PFSK-1 (cell line): ENCODE data around the gene YIF1A.

ENCODE experiments used
- FOXP2 ChIP-seq: optimal IDR thresholded peaks from 2 replicates; pipeline ENCODE3; 2011; ENCODE audit warnings: borderline replicate concordance, control low read depth, inconsistent platforms; ENCODE audit not compliant: insufficient read depth; ENCODE audit errors: extremely low read length, extremely low read depth
- POLR2AphosphoS5 ChIP-seq: IDR thresholded peaks from 2 replicates; pipeline ENCODE4 v1.6.1; 2012; ENCODE audit warnings: low read depth, mild to moderate bottlenecking, control low read depth, low read length, moderate library complexity
- REST ChIP-seq, 2 experiments: IDR thresholded peaks; 2 replicates each; pipeline versions ENCODE4 v1.6.1 to v1.8.0; 2011 to 2012; ENCODE audit warnings: low read depth in 2 of 2, low read length in 2 of 2, control low read depth in 1 of 2, inconsistent platforms in 1 of 2, mild to moderate bottlenecking in 1 of 2, moderate library complexity in 1 of 2; ENCODE audit not compliant: insufficient read depth in 1 of 2
- SIN3A ChIP-seq: IDR thresholded peaks from 2 replicates; pipeline ENCODE4 v1.6.1; 2012; ENCODE audit warnings: mild to moderate bottlenecking, low read length, moderate library complexity, borderline replicate concordance; ENCODE audit not compliant: insufficient read depth
- TAF1 ChIP-seq: IDR thresholded peaks from 2 replicates; pipeline ENCODE4 v1.6.1; 2012; ENCODE audit warnings: low read length, control low read depth, borderline replicate concordance; ENCODE audit not compliant: insufficient read depth

The YIF1A gene

GRCh38 chr11:66289548-66290329 is 796 bp upstream of the YIF1A start:
- no peak for TF ChIP-seq TAF1
- no peak for TF ChIP-seq FOXP2
- TF ChIP-seq POLR2AphosphoS5, result no peak
- TF ChIP-seq SIN3A, result peak; percentile 100
- peak; percentile 96 for TF ChIP-seq REST (IDR thresholded peaks at IDR 0.05; ENCODE audit: insufficient read depth in 1 of 2, low read depth in 2 of 2, low read length in 2 of 2)

GRCh38 chr11:66287889-66288670 is 863 bp downstream of the YIF1A start:
- TF ChIP-seq SIN3A, result no peak
- TF ChIP-seq REST (IDR thresholded peaks at IDR 0.05; ENCODE audit: insufficient read depth in 1 of 2, low read depth in 2 of 2, low read length in 2 of 2), result no peak

- TF ChIP-seq REST (IDR thresholded peaks at IDR 0.05; ENCODE audit: insufficient read depth in 1 of 2, low read depth in 2 of 2, low read length in 2 of 2), result no peak
- TF ChIP-seq TAF1, result no peak
- no peak for TF ChIP-seq SIN3A
- TF ChIP-seq POLR2AphosphoS5, result no peak
- no peak for TF ChIP-seq FOXP2
Measured at GRCh38 chr11:66287211-66287888, 1.6 kb downstream of the YIF1A start.

- no peak for TF ChIP-seq REST (IDR thresholded peaks at IDR 0.05; ENCODE audit: insufficient read depth in 1 of 2, low read depth in 2 of 2, low read length in 2 of 2)
- TF ChIP-seq SIN3A, result no peak
- no peak for TF ChIP-seq TAF1
- no peak for TF ChIP-seq FOXP2
- TF ChIP-seq POLR2AphosphoS5, result no peak
Measured at GRCh38 chr11:66286699-66287098, 2.2 kb downstream of the YIF1A start.
